ENCODE measurements around the gene RCN2. TPM values are rescaled to one million over a fixed set of nuclear protein-coding genes. Genes with fewer than 3 reads are reported as not detected.

Gene RCN2
- total RNA-seq, 2 experiments from 2014 or later, result 29.6 TPM

- DNase-seq, result no peak
- ATAC-seq (ENCODE audit: low read depth), result no peak
- Mint-ChIP-seq H3K27ac (peak overlapping the region; percentile 17), H3K4me3 (peak overlapping the region; percentile 89), H3K27me3 (no peaks in the 10 kb centered on the region), H3K36me3 (peaks cover 5% of the 10 kb centered on the region), H3K9me3 (no peaks in the 10 kb centered on the region), H3K4me1 (peaks cover 28% of the 10 kb centered on the region)
- POLR2A ChIA-PET, result interaction anchor here (1.0 to 3.5 kb wide), 3 partner anchors 10 to 29 kb away, joined by 3 to 15 read pairs (median 3); partner anchors contain the start of gene RCN2
Measured at GRCh38 chr15:76905855-76906254, 25.7 kb upstream of the RCN2 start.

- Mint-ChIP-seq H3K4me1 (peaks cover 6% of the 10 kb centered on the region), H3K36me3 (no peaks in the 10 kb centered on the region), H3K4me3 (no peak overlapping the region), H3K9me3 (no peaks in the 10 kb centered on the region), H3K27ac (no peak overlapping the region), H3K27me3 (peaks cover 17% of the 10 kb centered on the region)
- DNase-seq (no peak), ATAC-seq (ENCODE audit: low read depth) (no peak)
- POLR2A ChIA-PET, result no interaction called here
Measured at GRCh38 chr15:76912430-76912829, 19.1 kb upstream of the RCN2 start.

GRCh38 chr15:76913737-76914136, 17.8 kb upstream of the RCN2 start:
- POLR2A ChIA-PET, result no interaction called here
- H3K27ac Mint-ChIP-seq, result no peak overlapping the region
- H3K4me3 Mint-ChIP-seq, result no peak overlapping the region
- H3K4me1 Mint-ChIP-seq, result peaks cover 6% of the 10 kb centered on the region
- H3K9me3 Mint-ChIP-seq, result no peaks in the 10 kb centered on the region
- ATAC-seq (ENCODE audit: low read depth) (no peak), DNase-seq (no peak)
- no peaks in the 10 kb centered on the region for H3K36me3 Mint-ChIP-seq
- H3K27me3 Mint-ChIP-seq, result peaks cover 21% of the 10 kb centered on the region

- POLR2A ChIA-PET, result interaction anchor here (1.0 kb wide), 1 partner anchor 11 kb away, joined by 3 read pairs; the partner anchor contains the start of gene SCAPER
- Mint-ChIP-seq H3K4me1 (peaks cover 6% of the 10 kb centered on the region), H3K4me3 (no peak overlapping the region), H3K27me3 (peaks cover 30% of the 10 kb centered on the region), H3K9me3 (no peaks in the 10 kb centered on the region), H3K36me3 (no peaks in the 10 kb centered on the region), H3K27ac (no peak overlapping the region)
- ATAC-seq (ENCODE audit: low read depth) (no peak), DNase-seq (no peak)
Measured at GRCh38 chr15:76916369-76916768, 15.2 kb upstream of the RCN2 start.

- Mint-ChIP-seq H3K4me3 (no peak overlapping the region), H3K27me3 (peaks cover 17% of the 10 kb centered on the region), H3K9me3 (no peaks in the 10 kb centered on the region), H3K4me1 (peaks cover 11% of the 10 kb centered on the region), H3K36me3 (peaks cover 2% of the 10 kb centered on the region), H3K27ac (no peak overlapping the region)
- POLR2A ChIA-PET, result no interaction called here
- no peak for ATAC-seq (ENCODE audit: low read depth)
- no peak for DNase-seq
Measured at GRCh38 chr15:76928201-76928600, 3.3 kb upstream of the RCN2 start.

GRCh38 chr15:76929011-76929760, 2.4 kb upstream of the RCN2 start:
- H3K4me1 Mint-ChIP-seq, result peaks cover 14% of the 10 kb centered on the region
- H3K27ac Mint-ChIP-seq, result no peak overlapping the region
- DNase-seq, result no peak
- H3K4me3 Mint-ChIP-seq, result no peak overlapping the region
- no peak for ATAC-seq (ENCODE audit: low read depth)
- H3K9me3 Mint-ChIP-seq, result no peaks in the 10 kb centered on the region
- POLR2A ChIA-PET, result no interaction called here
- peaks cover 4% of the 10 kb centered on the region for H3K36me3 Mint-ChIP-seq
- H3K27me3 Mint-ChIP-seq, result peaks cover 10% of the 10 kb centered on the region

- DNase-seq, result no peak
- H3K36me3 Mint-ChIP-seq, result peaks cover 14% of the 10 kb centered on the region
- POLR2A ChIA-PET, result interaction anchor here (0.6 to 1.9 kb wide), 12 partner anchors 9 to 640 kb away, joined by 3 to 15 read pairs (median 4); partner anchors contain the start of genes PSTPIP1 and SCAPER
- H3K9me3 Mint-ChIP-seq, result no peaks in the 10 kb centered on the region
- H3K4me1 Mint-ChIP-seq, result peaks cover 28% of the 10 kb centered on the region
- H3K27ac Mint-ChIP-seq, result peak overlapping the region; percentile 79
- ATAC-seq (ENCODE audit: low read depth), result no peak
- peaks cover 3% of the 10 kb centered on the region for H3K27me3 Mint-ChIP-seq
- peak overlapping the region; percentile 91 for H3K4me3 Mint-ChIP-seq
Measured at GRCh38 chr15:76930831-76931396, 635 bp upstream of the RCN2 start.

- H3K4me3 Mint-ChIP-seq, result peak overlapping the region; percentile 91
- peak; percentile 0 for ATAC-seq (ENCODE audit: low read depth)
- H3K27ac Mint-ChIP-seq, result peak overlapping the region; percentile 90
- no peak for DNase-seq
- POLR2A ChIA-PET, result interaction anchor here (1.0 to 1.9 kb wide), 4 partner anchors 27 to 81 kb away, joined by 4 to 15 read pairs (median 8); partner anchors contain the start of genes PSTPIP1 and SCAPER
- H3K36me3 Mint-ChIP-seq, result peaks cover 22% of the 10 kb centered on the region
- H3K9me3 Mint-ChIP-seq, result no peaks in the 10 kb centered on the region
- H3K27me3 Mint-ChIP-seq, result no peaks in the 10 kb centered on the region
- H3K4me1 Mint-ChIP-seq, result peaks cover 30% of the 10 kb centered on the region
Measured at GRCh38 chr15:76932135-76932966, 802 bp downstream of the RCN2 start.

- POLR2A ChIA-PET, result interaction anchor here (0.6 to 1.5 kb wide), 3 partner anchors 30 to 486 kb away, joined by 3 to 4 read pairs (median 3); partner anchors contain the start of gene PSTPIP1
- H3K4me3 Mint-ChIP-seq, result peak overlapping the region; percentile 44
- DNase-seq (no peak), ATAC-seq (ENCODE audit: low read depth) (no peak)
- H3K27me3 Mint-ChIP-seq, result no peaks in the 10 kb centered on the region
- H3K36me3 Mint-ChIP-seq, result peaks cover 24% of the 10 kb centered on the region
- no peaks in the 10 kb centered on the region for H3K9me3 Mint-ChIP-seq
- H3K4me1 Mint-ChIP-seq, result peaks cover 32% of the 10 kb centered on the region
- H3K27ac Mint-ChIP-seq, result peak overlapping the region; percentile 18
Measured at GRCh38 chr15:76935620-76936019, 4.1 kb downstream of the RCN2 start.

- no peak overlapping the region for H3K4me3 Mint-ChIP-seq
- POLR2A ChIA-PET, result no interaction called here
- no peak overlapping the region for H3K27ac Mint-ChIP-seq
- H3K9me3 Mint-ChIP-seq, result no peaks in the 10 kb centered on the region
- no peaks in the 10 kb centered on the region for H3K27me3 Mint-ChIP-seq
- peaks cover 24% of the 10 kb centered on the region for H3K36me3 Mint-ChIP-seq
- ATAC-seq (ENCODE audit: low read depth) (no peak), DNase-seq (no peak)
- peaks cover 29% of the 10 kb centered on the region for H3K4me1 Mint-ChIP-seq
Measured at GRCh38 chr15:76936671-76937070, 5.1 kb downstream of the RCN2 start.

- H3K36me3 Mint-ChIP-seq, result peaks cover 25% of the 10 kb centered on the region
- POLR2A ChIA-PET, result no interaction called here
- no peak for DNase-seq
- H3K27me3 Mint-ChIP-seq, result no peaks in the 10 kb centered on the region
- H3K4me1 Mint-ChIP-seq, result peaks cover 20% of the 10 kb centered on the region
- no peak overlapping the region for H3K27ac Mint-ChIP-seq
- no peak overlapping the region for H3K4me3 Mint-ChIP-seq
- ATAC-seq (ENCODE audit: low read depth), result no peak
- no peaks in the 10 kb centered on the region for H3K9me3 Mint-ChIP-seq
Measured at GRCh38 chr15:76938752-76939151, 7.2 kb downstream of the RCN2 start.

GRCh38 chr15:76939715-76940114, 8.2 kb downstream of the RCN2 start:
- peaks cover 30% of the 10 kb centered on the region for H3K36me3 Mint-ChIP-seq
- no peaks in the 10 kb centered on the region for H3K27me3 Mint-ChIP-seq
- ATAC-seq (ENCODE audit: low read depth), result no peak
- no peaks in the 10 kb centered on the region for H3K9me3 Mint-ChIP-seq
- POLR2A ChIA-PET, result interaction anchor here (0.6 to 1.3 kb wide), 2 partner anchors 10 to 37 kb away, joined by 4 to 6 read pairs; no protein-coding TSS in a partner anchor
- no peak overlapping the region for H3K4me3 Mint-ChIP-seq
- peaks cover 17% of the 10 kb centered on the region for H3K4me1 Mint-ChIP-seq
- no peak for DNase-seq
- no peak overlapping the region for H3K27ac Mint-ChIP-seq

- no peak overlapping the region for H3K4me3 Mint-ChIP-seq
- H3K27ac Mint-ChIP-seq, result no peak overlapping the region
- peaks cover 33% of the 10 kb centered on the region for H3K36me3 Mint-ChIP-seq
- POLR2A ChIA-PET, result interaction anchor here (1.0 to 1.2 kb wide), 3 partner anchors 9 to 89 kb away, joined by 3 to 5 read pairs (median 4); partner anchors contain the start of gene RCN2
- DNase-seq (no peak), ATAC-seq (ENCODE audit: low read depth) (no peak)
- H3K27me3 Mint-ChIP-seq, result no peaks in the 10 kb centered on the region
- peaks cover 9% of the 10 kb centered on the region for H3K4me1 Mint-ChIP-seq
- H3K9me3 Mint-ChIP-seq, result no peaks in the 10 kb centered on the region
Measured at GRCh38 chr15:76941636-76942035, 10.1 kb downstream of the RCN2 start.
